Endometrial microvascular endothelial cells (primary cell): ENCODE results near the gene HDGFL2. TPM values are rescaled to one million over a fixed set of nuclear protein-coding genes. Genes with fewer than 3 reads are reported as not detected.

Experiments used
- in situ Hi-C: cut with HindIII; loops from 2 replicates; pipeline ENCODE4 v1.10.0; 2017; ENCODE audit warnings: low sequenced_read_pairs, low pct_unique_long_range_greater_than_20kb; ENCODE audit errors: inconsistent ontology term
- total RNA-seq: library from RNA; depleted of rRNA; stranded (reverse); fragments of >200 nt; gene quantifications from one replicate; pipeline ENCODE4 v1.2.3, GENCODE V29; 2015; ENCODE audit errors: inconsistent ontology term

Gene HDGFL2
- total RNA-seq, 1 donor from 2014 or later, result 66.1 TPM

DNA sequence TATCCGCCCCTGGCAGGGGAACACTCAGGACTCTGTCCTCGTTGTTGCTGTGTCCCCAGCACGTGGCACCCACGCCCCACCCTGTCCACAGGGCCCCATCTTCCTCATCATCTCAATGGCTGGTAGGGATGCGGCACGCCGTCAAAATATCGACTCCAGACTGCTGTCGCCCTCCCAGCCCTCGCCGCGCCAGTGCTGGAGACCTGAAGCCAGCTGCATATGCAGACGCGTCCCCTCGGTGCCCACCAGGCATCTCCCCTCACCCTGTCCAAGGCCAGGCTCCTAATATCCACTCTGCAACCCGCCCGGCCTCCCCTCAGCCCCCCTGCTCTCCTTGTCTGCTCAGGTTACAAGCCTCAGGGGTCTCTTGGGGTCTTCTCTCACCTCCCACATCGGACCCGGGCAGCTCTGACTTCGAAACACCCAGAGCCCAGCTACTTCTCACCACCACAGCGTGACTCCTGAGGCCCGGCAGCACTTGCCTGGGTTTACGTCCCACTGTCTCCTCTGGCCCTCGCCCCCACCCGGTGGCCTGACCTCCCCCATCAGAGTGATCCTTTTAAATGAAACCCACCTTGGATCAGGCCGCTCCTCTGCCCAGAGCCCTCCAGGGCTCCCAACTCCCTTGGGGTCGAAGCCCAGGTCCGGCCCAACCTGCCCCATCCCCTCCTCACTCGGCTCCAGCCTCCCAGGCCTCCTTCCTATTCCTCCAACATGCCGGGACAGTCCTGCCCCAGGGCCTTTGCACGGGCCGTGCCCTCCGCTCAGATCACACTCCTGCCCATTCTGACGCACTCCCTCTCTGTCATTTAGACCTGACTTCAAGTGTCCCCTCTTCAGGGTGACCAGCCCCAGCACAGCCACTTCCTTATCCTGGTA, 33.7 kb downstream of the HDGFL2 start:
- in situ Hi-C loops, result no loop called here

DNA sequence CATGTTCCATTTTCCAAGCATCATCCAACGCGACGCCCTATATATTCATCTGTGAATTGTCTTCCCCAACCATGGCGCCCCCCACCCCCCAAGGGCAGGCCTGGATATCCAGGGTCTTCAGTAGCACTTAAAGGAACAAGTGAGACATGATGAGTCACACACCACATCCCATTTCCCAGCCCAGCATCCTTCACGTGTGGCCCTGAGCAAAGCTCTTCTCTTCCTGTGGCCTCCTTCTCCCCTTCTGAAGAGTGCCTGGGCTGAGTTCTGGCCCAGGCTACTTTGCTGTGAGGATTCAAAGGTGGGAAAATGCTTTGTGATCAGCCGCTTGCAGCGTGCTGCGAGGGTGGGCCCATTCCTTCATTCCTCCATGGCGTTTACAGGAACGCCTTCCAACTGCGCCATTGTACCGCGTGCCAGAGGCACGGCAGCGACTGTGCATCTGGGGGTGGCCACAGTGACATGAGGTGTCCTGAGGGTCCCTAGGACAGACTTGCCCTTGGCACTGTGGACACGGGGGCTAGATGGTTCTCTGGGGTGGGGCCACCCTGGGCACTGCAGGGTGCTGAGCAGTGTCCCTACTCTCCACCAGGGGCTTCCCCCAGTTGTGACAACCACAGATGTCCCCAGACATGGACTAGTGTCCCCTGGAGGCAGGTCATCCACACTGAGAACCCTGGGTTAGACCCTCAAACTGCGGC, 34.5 kb downstream of the HDGFL2 start:
- in situ Hi-C loops, result no loop called here

DNA sequence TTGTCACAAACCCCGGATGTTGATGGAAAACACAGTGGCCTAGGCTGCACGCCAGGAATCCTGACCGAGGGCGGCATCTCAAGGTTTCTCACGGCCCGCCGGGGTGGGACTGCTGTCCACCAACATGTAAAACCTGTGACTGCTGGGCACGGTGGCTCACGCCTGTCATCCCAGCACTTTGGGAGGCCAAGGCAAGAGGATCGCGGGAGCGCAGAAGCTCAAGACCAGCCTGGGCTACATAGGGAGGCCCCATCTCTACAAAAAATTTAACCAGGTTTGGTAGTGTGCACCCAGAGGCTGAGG, 35.0 kb downstream of the HDGFL2 start:
- in situ Hi-C loops, result no loop called here

DNA sequence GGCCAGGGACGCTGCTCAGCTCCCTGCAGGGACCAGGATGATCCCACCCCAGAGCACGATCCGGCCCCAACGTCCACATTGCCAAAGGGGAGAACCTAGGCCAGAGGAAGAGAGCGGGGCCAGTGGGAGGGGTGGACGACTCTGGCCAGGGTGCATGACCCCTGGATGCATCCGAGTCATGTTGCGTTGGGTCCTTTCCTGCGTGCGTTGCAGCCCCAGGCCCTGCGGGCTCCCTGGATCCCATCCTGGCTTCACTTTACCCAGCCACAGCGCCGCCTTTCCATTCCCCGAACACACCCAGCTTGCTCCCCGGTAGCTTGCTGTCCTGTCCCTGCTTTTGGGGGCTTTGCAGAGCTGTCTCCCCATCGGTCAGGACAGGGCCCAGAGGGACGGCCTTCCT, 35.7 kb downstream of the HDGFL2 start:
- in situ Hi-C loops, result no loop called here

DNA sequence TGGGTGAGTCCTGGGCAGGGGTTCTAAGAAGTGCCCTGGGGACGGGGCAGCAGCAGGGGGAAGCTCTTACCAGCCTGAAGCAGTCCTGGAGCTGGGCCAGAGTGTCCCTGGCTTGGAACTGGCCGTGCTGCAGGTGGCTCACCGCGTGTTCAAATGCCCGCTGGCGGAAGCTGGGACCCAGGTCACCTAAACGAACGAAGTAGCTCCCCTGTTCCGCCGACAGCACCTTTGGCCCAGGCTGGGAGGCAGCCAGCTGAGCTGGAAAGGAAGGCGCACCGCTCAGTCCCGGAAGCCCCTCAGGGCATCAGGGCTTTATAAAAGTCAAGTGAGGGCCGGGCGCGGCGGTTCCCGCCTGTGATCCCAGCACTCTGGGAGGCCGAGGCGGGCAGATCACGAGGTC, 36.6 kb downstream of the HDGFL2 start:
- in situ Hi-C loops, result no loop called here

DNA sequence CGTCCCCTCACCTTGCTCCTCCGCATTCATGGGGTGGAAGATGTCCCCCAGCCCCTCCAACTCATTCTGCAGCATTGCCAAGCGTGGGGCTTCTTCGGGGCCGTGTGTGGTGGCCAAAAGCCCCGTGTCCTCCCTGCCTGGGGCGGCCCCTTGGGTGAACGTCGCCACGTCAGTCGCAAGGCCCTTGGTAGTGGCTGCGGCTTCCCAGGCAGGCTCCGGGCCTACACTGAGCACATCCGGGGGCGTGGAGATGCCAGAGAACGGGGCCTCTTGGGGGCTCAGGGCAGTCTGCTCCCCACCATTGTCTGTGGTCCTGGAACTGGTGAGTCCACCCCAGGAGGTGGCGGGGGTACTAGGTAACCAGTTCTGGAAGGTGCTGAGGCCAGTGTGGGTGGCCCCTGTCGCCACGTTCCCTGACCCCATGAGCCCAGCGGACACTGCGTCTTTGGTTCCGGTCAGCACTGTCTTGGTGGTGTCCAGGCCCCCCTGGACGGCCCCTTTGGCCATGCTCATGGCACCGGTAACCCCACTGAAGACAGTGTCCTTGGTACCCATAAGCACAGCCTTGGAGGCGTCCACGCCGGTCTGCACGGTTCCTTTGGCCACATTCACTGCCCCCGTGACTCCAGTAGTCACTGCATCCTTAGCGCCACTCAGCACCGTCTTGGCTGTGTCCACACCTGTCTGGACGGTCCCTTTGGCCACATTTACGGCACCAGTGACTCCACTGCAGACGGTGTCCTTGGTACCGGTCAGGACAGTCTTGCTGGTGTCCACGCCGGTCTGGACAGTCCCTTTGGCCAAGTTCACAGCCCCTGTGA, 38.5 kb downstream of the HDGFL2 start:
- in situ Hi-C loops, result no loop called here

DNA sequence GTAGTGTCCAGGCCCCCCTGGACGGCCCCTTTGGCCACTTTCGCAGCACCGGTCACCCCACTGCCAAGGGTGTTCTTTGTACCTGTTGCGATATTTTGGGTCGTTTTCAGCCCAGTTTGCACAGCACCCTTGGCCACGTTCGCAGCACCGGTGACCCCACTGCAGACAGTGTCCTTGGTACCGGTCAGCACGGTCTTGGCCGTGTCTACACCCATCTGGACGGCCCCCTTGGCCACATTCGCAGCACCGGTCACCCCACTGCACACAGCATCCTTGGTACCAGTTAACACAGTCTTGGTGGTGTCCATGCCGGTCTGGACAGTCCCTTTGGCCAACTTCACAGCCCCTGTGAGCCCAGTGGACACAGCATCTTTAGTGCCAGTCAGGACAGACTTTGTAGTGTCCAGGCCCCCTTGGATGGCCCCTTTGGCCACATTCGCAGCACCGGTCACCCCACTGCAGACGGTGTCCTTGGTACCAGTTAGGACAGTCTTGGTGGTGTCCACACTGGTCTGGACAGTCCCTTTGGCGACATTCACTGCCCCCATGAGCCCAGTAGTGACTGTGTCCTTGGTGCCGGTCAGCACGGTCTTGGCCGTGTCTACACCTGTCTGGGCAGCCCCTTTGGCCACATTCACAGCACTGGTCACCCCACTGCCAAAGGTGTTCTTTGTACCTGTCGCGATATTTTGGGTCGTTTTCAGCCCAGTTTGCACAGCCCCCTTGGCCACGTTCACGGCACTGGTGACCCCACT, 39.4 kb downstream of the HDGFL2 start:
- in situ Hi-C loops, result no loop called here

DNA sequence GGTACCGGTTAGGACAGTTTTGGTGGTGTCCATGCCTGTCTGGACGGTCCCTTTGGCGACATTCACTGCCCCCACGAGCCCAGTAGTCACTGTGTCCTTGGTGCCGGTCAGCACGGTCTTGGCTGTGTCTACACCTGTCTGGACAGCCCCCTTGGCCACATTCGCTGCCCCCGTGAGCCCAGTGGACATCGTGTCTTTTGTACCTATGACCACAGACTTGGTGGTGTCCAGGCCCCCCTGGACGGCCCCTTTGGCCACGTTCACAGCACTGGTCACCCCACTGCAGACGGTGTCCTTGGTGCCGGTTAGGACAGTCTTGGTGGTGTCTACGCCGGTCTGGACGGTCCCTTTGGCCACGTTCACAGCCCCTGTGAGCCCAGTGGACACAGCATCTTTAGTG, 40.0 kb downstream of the HDGFL2 start:
- in situ Hi-C loops, result no loop called here

DNA sequence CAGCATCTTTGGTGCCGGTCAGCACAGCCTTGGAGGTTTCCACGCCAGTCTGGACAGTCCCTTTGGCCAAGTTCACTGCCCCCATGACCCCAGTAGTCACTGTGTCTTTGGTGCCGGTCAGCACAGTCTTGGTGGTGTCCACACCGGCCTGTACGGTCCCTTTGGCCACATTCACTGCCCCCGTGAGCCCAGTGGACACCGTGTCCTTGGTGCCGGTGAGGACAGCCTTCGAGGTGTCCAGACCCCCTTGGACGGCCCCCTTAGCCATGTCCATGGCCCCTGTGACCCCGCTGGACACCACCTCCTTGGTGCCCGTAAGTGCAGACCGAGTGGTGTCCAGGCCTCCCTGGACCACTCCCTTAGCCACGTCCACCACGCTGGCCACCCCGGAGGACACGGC, 41.2 kb downstream of the HDGFL2 start:
- in situ Hi-C loops, result no loop called here

DNA sequence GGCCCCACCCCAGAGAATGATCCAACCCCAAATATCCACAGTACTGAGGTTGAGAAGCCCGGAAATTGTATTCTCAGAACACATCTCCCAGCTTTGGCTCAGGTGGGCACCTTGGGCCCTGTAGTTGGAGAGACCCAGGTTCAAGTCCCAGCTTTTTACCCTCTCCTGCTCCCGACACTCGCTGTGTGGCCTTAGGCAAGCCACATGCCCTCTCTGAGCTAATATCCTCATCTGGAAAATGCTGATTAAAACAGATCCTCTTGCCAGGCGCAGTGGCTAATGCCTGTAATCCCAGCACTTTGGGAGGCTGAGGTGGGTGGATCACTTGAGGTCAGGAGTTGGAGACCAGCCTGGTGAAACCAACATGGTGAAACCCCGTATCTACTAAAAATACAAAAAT, 43.6 kb downstream of the HDGFL2 start:
- in situ Hi-C loops, result no loop called here

DNA sequence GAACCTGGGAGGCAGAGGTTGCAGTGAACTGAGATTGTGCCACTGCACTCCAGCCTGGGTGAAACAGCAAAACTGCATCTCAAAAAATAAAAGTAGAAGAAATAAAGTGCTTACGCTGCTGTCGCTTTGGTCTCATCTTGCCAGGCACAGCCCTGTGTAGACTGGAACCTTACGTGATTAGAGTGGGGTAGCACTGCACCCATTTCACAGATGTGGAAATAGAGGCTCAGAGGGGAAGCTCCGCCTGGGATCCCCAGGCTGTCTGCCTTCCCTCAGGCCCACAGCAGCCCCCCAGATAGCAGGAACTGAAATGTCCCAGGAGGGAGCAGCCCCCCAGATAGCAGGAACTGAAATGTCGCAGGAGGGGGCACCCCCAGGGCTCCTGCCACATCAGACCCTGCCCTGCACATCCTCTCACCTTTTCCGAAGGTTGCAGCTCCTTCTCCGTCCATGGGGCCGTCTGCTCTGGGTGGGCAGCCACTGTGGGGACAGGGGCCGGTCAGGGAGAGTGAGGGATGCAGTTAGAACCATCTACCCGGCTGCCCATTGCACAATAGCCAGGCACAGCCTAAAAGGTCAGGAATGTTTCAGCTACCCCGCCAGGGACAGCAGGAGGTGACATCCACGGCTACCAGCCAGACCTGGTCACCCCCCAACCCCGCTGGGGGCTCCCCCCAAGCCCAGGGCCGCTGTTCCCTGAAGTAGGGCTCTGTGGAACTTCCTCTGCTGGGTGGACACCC, 44.3 kb downstream of the HDGFL2 start:
- in situ Hi-C loops, result no loop called here

DNA sequence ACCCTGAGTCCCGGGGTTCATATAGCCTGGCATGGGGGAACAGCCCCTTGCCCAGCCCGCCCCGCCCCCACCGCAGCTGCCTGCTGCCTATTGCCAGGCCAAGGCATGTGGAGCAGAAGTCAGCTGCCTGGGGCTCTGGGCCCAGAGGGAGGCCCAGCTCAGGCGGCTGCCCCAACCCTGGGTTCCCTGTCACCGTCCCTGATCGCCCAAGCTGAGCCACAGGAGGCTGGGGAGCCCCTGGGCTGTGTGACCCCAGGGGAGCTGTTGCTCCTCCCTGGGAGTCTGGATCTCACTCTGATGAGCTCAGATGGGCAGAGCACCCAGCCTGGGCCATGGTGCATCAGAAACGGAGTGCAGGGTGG, 44.8 kb downstream of the HDGFL2 start:
- in situ Hi-C loops, result no loop called here

DNA sequence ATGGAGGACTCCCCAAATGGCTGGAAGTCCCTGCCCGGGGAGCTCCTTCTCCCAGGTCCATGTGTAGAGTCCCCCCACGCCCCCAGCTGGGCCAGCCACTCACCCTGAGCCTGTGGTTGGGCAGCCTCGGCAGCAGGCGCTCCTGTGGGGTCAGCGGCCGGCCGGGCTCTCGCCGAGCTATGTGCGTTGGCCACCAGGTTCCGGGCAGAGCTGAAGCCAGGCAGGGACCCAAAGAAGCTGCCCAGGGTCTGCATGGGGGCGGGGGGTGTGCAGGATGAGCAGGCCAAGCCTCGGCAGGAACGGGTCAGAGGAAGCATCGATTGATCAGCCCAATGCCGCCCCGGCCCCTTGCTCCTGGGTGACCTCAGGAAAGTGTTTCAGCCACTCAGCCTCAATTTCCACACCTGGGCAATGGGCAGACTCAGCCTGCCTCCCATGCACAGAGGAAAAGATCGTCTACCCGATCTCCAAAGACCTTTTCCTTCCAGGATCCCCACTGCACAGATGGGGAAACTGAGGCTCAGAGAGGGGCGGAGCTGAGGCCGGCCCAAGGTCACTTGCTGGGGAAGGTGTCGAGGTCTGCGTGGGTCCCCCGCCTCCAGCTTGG, 45.5 kb downstream of the HDGFL2 start:
- in situ Hi-C loops, result no loop called here

DNA sequence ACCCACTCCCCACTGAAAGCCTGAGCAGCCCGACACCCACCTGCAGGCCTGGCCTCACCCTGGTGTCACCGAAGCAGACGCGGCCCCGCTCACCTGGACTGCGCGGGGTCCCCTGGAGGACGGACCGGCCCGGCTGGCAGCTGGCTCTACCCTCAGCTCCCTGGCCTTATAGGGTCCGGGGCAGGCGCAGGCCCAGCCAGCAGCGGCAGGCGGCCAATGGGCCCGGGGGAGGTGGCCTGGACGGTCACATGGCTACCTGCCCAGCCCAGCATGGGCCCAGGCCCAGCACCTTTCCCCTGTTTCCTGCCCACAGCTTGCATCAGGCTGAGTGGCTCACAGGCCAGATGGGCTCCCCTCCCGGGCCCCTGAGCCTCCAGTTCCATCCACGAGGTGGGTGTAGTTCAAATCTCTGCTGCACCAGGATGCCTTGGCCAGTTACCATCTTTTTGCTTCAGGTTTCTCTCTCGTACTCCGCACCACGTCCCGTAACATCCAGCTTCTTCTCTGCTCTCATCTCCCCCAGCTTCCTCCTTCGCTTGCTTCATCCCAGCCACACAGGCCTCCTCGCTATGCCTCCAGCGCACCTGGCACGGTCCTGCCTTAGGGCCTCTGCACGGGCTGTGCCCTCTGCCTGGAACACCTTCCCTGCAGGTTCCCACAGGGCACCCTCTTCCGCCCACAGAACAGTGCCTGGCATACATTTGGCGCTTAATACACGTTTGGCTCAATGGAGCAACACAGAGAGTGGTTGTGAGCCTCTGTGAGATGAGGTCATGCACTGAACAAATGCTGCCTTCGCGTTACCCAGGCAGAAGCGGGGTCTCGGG, 46.5 kb downstream of the HDGFL2 start, which contains the start of gene PLIN4:
Gene PLIN4, minus strand, starts transcription at position 142 of the 827 bp plus-strand sequence. CDS start 214 bp downstream, outside the sequence.
- in situ Hi-C loops, result no loop called here

DNA sequence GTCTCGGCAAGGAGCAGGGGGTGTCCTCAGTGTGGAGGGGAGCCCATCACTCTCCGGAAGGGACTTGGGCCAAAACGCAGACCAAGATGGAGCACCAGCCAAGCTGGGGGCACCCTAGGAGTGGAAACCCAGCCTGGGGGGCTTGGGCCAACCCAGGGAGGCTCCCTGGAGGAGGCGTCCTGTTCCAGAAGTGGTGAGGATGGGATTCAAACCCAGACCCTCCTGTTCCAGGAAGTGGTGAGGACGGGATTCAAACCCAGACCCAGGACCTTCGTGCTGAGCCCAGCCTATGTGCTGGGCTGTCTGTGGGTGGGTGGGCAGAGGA, 47.0 kb downstream of the HDGFL2 start:
- in situ Hi-C loops, result no loop called here

DNA sequence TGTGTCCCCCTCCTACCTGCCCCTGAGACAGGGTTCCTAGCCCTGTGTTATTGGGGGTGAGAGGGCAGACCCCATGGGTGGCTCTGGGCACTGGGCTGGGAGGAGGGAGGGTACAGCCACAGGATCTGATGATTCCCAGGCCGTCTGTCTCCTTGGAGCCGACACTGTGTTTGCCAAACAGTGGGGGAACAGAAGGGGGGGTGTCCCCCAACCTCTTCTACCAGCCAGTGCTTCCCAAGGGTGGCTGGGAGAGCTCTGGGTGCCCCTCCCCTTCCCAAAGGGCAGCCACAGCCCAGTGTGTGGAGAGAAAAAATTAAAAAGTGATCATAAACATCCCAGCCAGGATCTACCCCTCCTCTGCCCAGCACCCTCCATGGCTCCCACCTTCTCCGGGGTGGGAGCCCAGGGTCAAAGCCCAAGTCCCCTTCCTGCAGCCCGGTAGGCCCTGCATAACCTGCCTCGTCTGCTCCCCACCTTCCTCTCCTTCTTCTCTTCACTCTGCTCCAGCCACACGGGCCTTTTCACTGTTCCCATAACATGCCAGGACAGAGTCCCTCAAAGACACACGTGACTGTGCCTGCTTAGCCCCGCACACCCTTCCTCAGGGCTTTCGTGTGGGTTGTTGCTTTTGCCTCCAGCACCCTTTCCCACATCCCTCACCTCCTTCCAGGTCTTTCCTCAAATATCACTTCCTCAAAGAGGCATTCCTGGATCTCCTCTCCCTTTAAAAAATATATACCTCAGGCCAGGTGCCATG, 47.6 kb downstream of the HDGFL2 start:
- in situ Hi-C loops, result no loop called here
